H1 (cell line): ENCODE measurements around the gene KCNMA1. TPM values are rescaled to one million over a fixed set of nuclear protein-coding genes. Genes with fewer than 3 reads are reported as not detected.

Source experiments
- CTCF ChIA-PET: fragments of 300-600 bp; sonication (Branson Sonifier 250); formaldehyde crosslinking; loops from one replicate; lab custom pipeline; 2021; ENCODE audit not compliant: partially characterized antibody; lab: Charles Lee
- POLR2A ChIA-PET: fragments of 300-600 bp; sonication (Branson Sonifier 250); formaldehyde crosslinking; loops from one replicate; lab custom pipeline; 2021; ENCODE audit warnings: inconsistent platforms; ENCODE audit not compliant: partially characterized antibody; lab: Charles Lee
- DNase-seq, 2 experiments: peaks; one replicate each; pipeline versions ENCODE4 v3.0.0 to v3.0.0-alpha.2; 2010 to 2022; ENCODE audit warnings: low spot score in 2 of 2, low read depth in 1 of 2, mixed read lengths in 1 of 2
- FAIRE-seq: peaks from 2 replicates; lab custom pipeline; 2011; peaks lifted over from hg19 to GRCh38; lab: Jason Lieb, UNC
- H2AFZ ChIP-seq: 2 replicates; pipeline ENCODE4 v1.8.1; 2012; ENCODE audit warnings: low read length, inconsistent platforms
- H2AK5ac ChIP-seq: 2 replicates; pipeline ENCODE4 v1.6.1; 2013; ENCODE audit warnings: low read depth, low read length
- H2BK120ac ChIP-seq: replicated peaks from 2 replicates; pipeline ENCODE3; 2013; ENCODE audit warnings: low read depth, low read length, inconsistent platforms
- H2BK12ac ChIP-seq: 2 replicates; pipeline ENCODE4 v1.6.1; 2013; ENCODE audit warnings: low read depth, low read length
- H2BK15ac ChIP-seq: 2 replicates; pipeline ENCODE4 v1.6.1; 2013; ENCODE audit warnings: low read length
- H2BK20ac ChIP-seq: 2 replicates; pipeline ENCODE4 v1.6.1; 2013; ENCODE audit warnings: low read length
- H2BK5ac ChIP-seq: 2 replicates; pipeline ENCODE4 v1.6.1; 2013; ENCODE audit warnings: low read depth, low read length
- H3K14ac ChIP-seq: 2 replicates; pipeline ENCODE4 v1.6.1; 2013; ENCODE audit warnings: inconsistent platforms; ENCODE audit not compliant: insufficient read length
- H3K18ac ChIP-seq: 2 replicates; pipeline ENCODE4 v1.6.1; 2013; ENCODE audit warnings: low read length; ENCODE audit errors: extremely low read depth
- H3K23ac ChIP-seq: 2 replicates; pipeline ENCODE4 v1.6.1; 2013; ENCODE audit warnings: inconsistent platforms; ENCODE audit not compliant: insufficient read length
- H3K23me2 ChIP-seq: 2 replicates; pipeline ENCODE4 v1.6.1; 2013; ENCODE audit warnings: low read depth, low read length
- H3K27ac ChIP-seq: 2 replicates; pipeline ENCODE4 v1.6.1; 2011; ENCODE audit warnings: low read depth, low read length, inconsistent platforms
- H3K27me3 ChIP-seq, 4 experiments: replicated peaks in 1 of 4; 1 replicate in 1 of 4; 2 replicates in 3 of 4; pipeline versions ENCODE4 v1.6.1 to v1.8.1; 2011 to 2013; ENCODE audit warnings: low read length in 3 of 4, mild to moderate bottlenecking in 3 of 4, inconsistent platforms in 2 of 4, mixed read lengths in 2 of 4, moderate library complexity in 1 of 4; ENCODE audit not compliant: control insufficient read depth in 3 of 4, insufficient read depth in 3 of 4; ENCODE audit errors: extremely low read depth in 1 of 4
- H3K36me3 ChIP-seq, 4 experiments: 2 replicates each; pipeline versions ENCODE4 v1.6.1 to v1.8.1; 2011 to 2013; ENCODE audit warnings: mild to moderate bottlenecking in 4 of 4, low read length in 3 of 4, moderate library complexity in 2 of 4, control low read depth in 1 of 4, inconsistent platforms in 1 of 4; ENCODE audit not compliant: insufficient read depth in 4 of 4, control insufficient read depth in 2 of 4
- H3K4ac ChIP-seq: replicated peaks from 2 replicates; pipeline ENCODE3; 2013; ENCODE audit warnings: low read length, low read depth, mixed read lengths, inconsistent platforms; ENCODE audit not compliant: insufficient read length
- H3K4me1 ChIP-seq, 4 experiments: replicated peaks in 1 of 4; 1 replicate in 1 of 4; 2 replicates in 3 of 4; pipeline versions ENCODE4 v1.6.1 to v1.8.1; 2011 to 2013; ENCODE audit warnings: low read length in 3 of 4, inconsistent platforms in 2 of 4, mixed read lengths in 1 of 4; ENCODE audit not compliant: insufficient read depth in 4 of 4, control insufficient read depth in 3 of 4
- H3K4me2 ChIP-seq, 2 experiments: 2 replicates each; pipeline versions ENCODE4 v1.6.1 to v1.8.1; 2011 to 2013; ENCODE audit warnings: low read depth in 2 of 2, low read length in 2 of 2, control low read depth in 1 of 2, inconsistent platforms in 1 of 2, mild to moderate bottlenecking in 1 of 2; ENCODE audit not compliant: insufficient read depth in 1 of 2
- H3K4me3 ChIP-seq, 4 experiments: fragments of 200-600, 300-600 bp in 1 of 4; sonication (generic), shearing (Covaris generic), sonication (Bioruptor Twin) in 1 of 4; 2 replicates each; pipeline versions ENCODE4 v1.5.1 to v1.8.1; 2011 to 2016; ENCODE audit warnings: low read length in 4 of 4, low read depth in 3 of 4, control low read depth in 2 of 4, inconsistent platforms in 2 of 4, mild to moderate bottlenecking in 2 of 4, mixed read lengths in 1 of 4, moderate library complexity in 1 of 4; ENCODE audit not compliant: insufficient read depth in 2 of 4; ENCODE audit errors: extremely low read depth in 1 of 4
- H3K56ac ChIP-seq: replicated peaks from 2 replicates; pipeline ENCODE3; 2013; ENCODE audit warnings: low read depth, mild to moderate bottlenecking, mixed read lengths, low read length, inconsistent platforms; ENCODE audit not compliant: insufficient read length
- H3K79me1 ChIP-seq: 2 replicates; pipeline ENCODE4 v1.6.1; 2013; ENCODE audit warnings: low read depth, low read length, control low read depth
- H3K79me2 ChIP-seq, 2 experiments: 2 replicates each; pipeline versions ENCODE4 v1.6.1 to v1.8.1; 2012 to 2013; ENCODE audit warnings: low read length in 2 of 2, mild to moderate bottlenecking in 2 of 2, inconsistent platforms in 1 of 2; ENCODE audit not compliant: insufficient read depth in 2 of 2, control insufficient read depth in 1 of 2
- H3K9ac ChIP-seq, 4 experiments: replicated peaks in 1 of 4; 1 replicate in 1 of 4; 2 replicates in 3 of 4; pipeline versions ENCODE4 v1.6.1 to v1.8.1; 2011 to 2013; ENCODE audit warnings: low read depth in 3 of 4, low read length in 3 of 4, control low read depth in 2 of 4, mild to moderate bottlenecking in 2 of 4, moderate library complexity in 2 of 4, inconsistent platforms in 1 of 4; ENCODE audit errors: extremely low read depth in 1 of 4
- H3K9me3 ChIP-seq, 2 experiments: 2 replicates each; pipeline versions ENCODE4 v1.6.1 to v1.8.1; 2012 to 2013; ENCODE audit warnings: mild to moderate bottlenecking in 2 of 2, moderate library complexity in 2 of 2, control low read depth in 1 of 2, inconsistent platforms in 1 of 2, low read depth in 1 of 2, low read length in 1 of 2, mixed read lengths in 1 of 2; ENCODE audit not compliant: insufficient read depth in 2 of 2
- H4K20me1 ChIP-seq, 2 experiments: replicated peaks in 1 of 2; 2 replicates each; pipeline versions ENCODE3 to v1.8.1; 2011 to 2013; ENCODE audit warnings: inconsistent platforms in 2 of 2, low read length in 2 of 2, mild to moderate bottlenecking in 1 of 2; ENCODE audit not compliant: insufficient read depth in 2 of 2, control insufficient read depth in 1 of 2
- H4K5ac ChIP-seq: 2 replicates; pipeline ENCODE4 v1.6.1; 2013; ENCODE audit warnings: low read length, low read depth, mixed read lengths, inconsistent platforms; ENCODE audit not compliant: insufficient read length
- H4K8ac ChIP-seq: 2 replicates; pipeline ENCODE4 v1.8.0; 2013; ENCODE audit warnings: mild to moderate bottlenecking, moderate library complexity, low read length, inconsistent platforms; ENCODE audit not compliant: insufficient read depth; ENCODE audit errors: extremely low read depth
- H4K91ac ChIP-seq: replicated peaks from 2 replicates; pipeline ENCODE3; 2013; ENCODE audit warnings: low read length, mixed read lengths, inconsistent platforms; ENCODE audit not compliant: insufficient read length
- ATF3 ChIP-seq: IDR thresholded peaks from 2 replicates; pipeline ENCODE4 v1.6.1; 2011; ENCODE audit warnings: low read depth, mild to moderate bottlenecking, low read length; ENCODE audit not compliant: insufficient read depth
- KDM1A ChIP-seq: fragments of 200-600, 300-600 bp; sonication (generic); IDR thresholded peaks from 2 replicates; pipeline ENCODE4 v1.7.1; 2016; ENCODE audit warnings: mild to moderate bottlenecking, low read length, borderline replicate concordance
- POLR2A ChIP-seq, 2 experiments: IDR thresholded peaks; 1 replicate in 1 of 2; 2 replicates in 1 of 2; pipeline ENCODE4 v1.6.1; 2011; ENCODE audit warnings: low read depth in 2 of 2, low read length in 2 of 2, mild to moderate bottlenecking in 2 of 2; ENCODE audit errors: control extremely low read depth in 1 of 2
- POLR2AphosphoS5 ChIP-seq: IDR thresholded peaks from 2 replicates; pipeline ENCODE4 v1.6.1; 2011; ENCODE audit warnings: low read depth, low read length
- RBBP5 ChIP-seq: IDR thresholded peaks from 2 replicates; pipeline ENCODE4 v1.7.1; 2012; ENCODE audit warnings: low read depth, mild to moderate bottlenecking, inconsistent platforms, low read length, moderate library complexity, borderline replicate concordance
- RXRA ChIP-seq: IDR thresholded peaks from 2 replicates; pipeline ENCODE4 v1.6.1; 2011; ENCODE audit warnings: low read depth, mild to moderate bottlenecking, low read length, moderate library complexity; ENCODE audit not compliant: insufficient read depth
- SRF ChIP-seq: IDR thresholded peaks from 2 replicates; pipeline ENCODE4 v1.6.1; 2011; ENCODE audit warnings: mild to moderate bottlenecking, low read depth, low read length, moderate library complexity
- whole genome bisulfite sequencing, 2 experiments: shearing (Covaris generic) in 1 of 2; methylation state at CpG; one replicate each; pipeline versions ENCODE4 v1.1.6 to v1.1.7; 2013 to 2015; ENCODE audit warnings: low lambda C conversion rate in 2 of 2, mixed read lengths in 2 of 2, inconsistent platforms in 1 of 2, low coverage in 1 of 2, missing lambda C conversion rate in 1 of 2; ENCODE audit not compliant: insufficient replicate concordance in 2 of 2, insufficient coverage in 1 of 2, insufficient read length in 1 of 2; ENCODE audit errors: extremely low coverage in 1 of 2, missing lambda C conversion rate in 1 of 2; 5-methylcytosine and 5-hydroxymethylcytosine counted together
- polyA plus RNA-seq, 7 experiments: library from polyadenylated mRNA; depleted of rRNA in 3 of 7; stranded (reverse) in 5 of 7; unstranded in 2 of 7; fragments of >200 nt in 5 of 7; fragments of 200-250 nt in 2 of 7; gene quantifications; 1 replicate in 5 of 7; 2 replicates in 1 of 7; 4 replicates in 1 of 7; pipeline versions ENCODE4 v1.2.1 to v1.2.3, GENCODE V29; 2011 to 2013; ENCODE audit warnings: missing spikeins in 2 of 7, mixed read lengths in 2 of 7
- total RNA-seq: library from RNA; stranded (reverse); fragmentation: NEBNext Ultra II Directional; extraction: Animal tissue kit (Norgen Biotek cat#: 25700); gene quantifications from 2 replicates; pipeline ENCODE4 v1.2.1, GENCODE V29; 2021

Gene KCNMA1
- total and polyA plus RNA-seq, 2 of the 8 experiments (the other 6 are each of a cell fraction or from before 2014, with no cell fraction given): 10.2 to 11.1 TPM

- Histone ChIP-seq H3K14ac (no peak overlapping the region), H3K79me1 (no peaks in the 10 kb centered on the region)
- POLR2A ChIA-PET: no interaction called here
These were observed 627.2 kb downstream of the KCNMA1 start for GRCh38 chr10:77010430-77010829.

More at GRCh38 chr10:77010430-77010829, 627.2 kb downstream of the KCNMA1 start:
- Histone ChIP-seq H4K20me1 (no peaks in the 10 kb centered on the region), H3K4me3 (no peak overlapping the region), H3K9me3 (peaks cover 7 to 11% of the 10 kb centered on the region in 2 experiments; a peak in 3 of 4 replicates), H4K5ac (no peak overlapping the region), H3K4ac (no peak overlapping the region), H3K36me3 (no peaks in the 10 kb centered on the region; a peak in 1 of 8 replicates), H2BK20ac (no peak overlapping the region), H2BK12ac (no peak overlapping the region), H3K4me1 (no peaks in the 10 kb centered on the region), H4K91ac (no peak overlapping the region), H3K9ac (no peak overlapping the region), H2BK15ac (no peak overlapping the region), H3K23ac (no peak overlapping the region), H2AK5ac (no peak overlapping the region), H2BK5ac (no peak overlapping the region), H2AFZ (no peak overlapping the region), H3K79me2 (no peaks in the 10 kb centered on the region), H3K18ac (no peak overlapping the region), H3K23me2 (no peaks in the 10 kb centered on the region; the same call in 1 of the 2 replicates), H2BK120ac (no peak overlapping the region), H4K8ac (no peak overlapping the region), H3K27me3 (no peaks in the 10 kb centered on the region), H3K27ac (no peak overlapping the region), H3K56ac (no peak overlapping the region), H3K4me2 (no peak overlapping the region)
- FAIRE-seq (no peak), DNase-seq (no peak)
- CTCF ChIA-PET: no interaction called here
- WGBS, 2 experiments: 100% methylated on average over 3 of the region's 3 CpGs; no CpG with 5 or more reads in 1 of the 2 experiments
- TF ChIP-seq SRF (no peak), POLR2AphosphoS5 (no peak), POLR2A (IDR thresholded peaks at IDR 0.05; ENCODE audit: control extremely low read depth in 1 of 2, low read depth in 2 of 2, low read length in 2 of 2) (no peak), RXRA (no peak), ATF3 (no peak), RBBP5 (no peak), KDM1A (no peak)
